Mesothelial cell of epicardium (in vitro differentiated cells): ENCODE measurements around the gene RSPH4A. TPM values are rescaled to one million over a fixed set of nuclear protein-coding genes. Genes with fewer than 3 reads are reported as not detected.

ENCODE experiments used
- DNase-seq, 2 experiments: peaks; one replicate each; pipeline ENCODE4 v3.0.0; 2021; ENCODE audit warnings: low spot score in 2 of 2; ENCODE audit not compliant: unreplicated experiment in 2 of 2
- H3K27ac Mint-ChIP-seq: 2 replicates; pipeline ENCODE4 v1.8.0; 2021; ENCODE audit warnings: mixed read lengths
- H3K27me3 Mint-ChIP-seq: 2 replicates; pipeline ENCODE4 v1.8.0; 2021; ENCODE audit warnings: low read depth, mixed read lengths
- H3K36me3 Mint-ChIP-seq: 2 replicates; pipeline ENCODE4 v1.8.0; 2021; ENCODE audit warnings: mixed read lengths
- H3K4me1 Mint-ChIP-seq: 2 replicates; pipeline ENCODE4 v1.8.0; 2021; ENCODE audit warnings: mixed read lengths
- H3K4me3 Mint-ChIP-seq: 2 replicates; pipeline ENCODE4 v1.8.0; 2021; ENCODE audit warnings: mild to moderate bottlenecking, moderate library complexity, mixed read lengths
- H3K9me3 Mint-ChIP-seq: 2 replicates; pipeline ENCODE4 v1.8.0; 2021; ENCODE audit warnings: mixed read lengths
- CTCF ChIP-seq: fragments of 200-600 bp; sonication (generic); IDR thresholded peaks from one replicate; pipeline ENCODE4 v1.5.0; 2021; ENCODE audit warnings: antibody characterized with exemption; ENCODE audit not compliant: unreplicated experiment
- total RNA-seq: library from RNA; stranded (reverse); gene quantifications from 3 replicates; pipeline ENCODE4 v1.2.1, GENCODE V29; 2021

The RSPH4A gene
- total RNA-seq, 1 donor from 2014 or later, result 0.78 TPM

DNA sequence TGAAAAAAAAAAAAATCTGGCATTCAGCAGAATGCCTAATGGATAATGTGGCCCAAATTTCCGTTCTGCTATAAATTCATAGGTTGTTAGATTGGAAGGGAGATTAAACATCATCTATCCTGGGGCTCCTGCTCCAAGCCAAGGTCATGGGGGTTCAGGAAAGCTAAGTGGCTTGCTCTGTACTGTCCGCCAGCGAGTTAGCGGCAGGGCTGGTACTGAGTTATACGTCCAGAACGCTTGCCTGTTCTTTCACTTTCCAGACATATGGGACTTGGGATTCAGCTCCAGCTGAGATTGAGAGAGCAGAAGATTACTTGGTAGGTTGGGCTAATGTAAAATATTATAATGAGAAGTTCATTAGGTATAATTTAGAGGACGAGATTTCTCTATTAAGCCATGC is 44.1 kb upstream of the RSPH4A start:
- no peak for DNase-seq
- Mint-ChIP-seq H3K9me3 (no peaks in the 10 kb centered on the region), H3K36me3 (peaks cover 12% of the 10 kb centered on the region), H3K4me3 (peak overlapping the region; percentile 95), H3K27me3 (no peaks in the 10 kb centered on the region), H3K27ac (peak overlapping the region; percentile 99), H3K4me1 (peaks cover 33% of the 10 kb centered on the region)
- no peak for TF ChIP-seq CTCF

- Mint-ChIP-seq H3K36me3 (peaks cover 13% of the 10 kb centered on the region), H3K4me3 (no peak overlapping the region), H3K9me3 (no peaks in the 10 kb centered on the region), H3K4me1 (peaks cover 29% of the 10 kb centered on the region), H3K27ac (no peak overlapping the region), H3K27me3 (no peaks in the 10 kb centered on the region)
- no peak for DNase-seq
- no peak for TF ChIP-seq CTCF
Measured at GRCh38 chr6:116575227-116575626, 41.1 kb upstream of the RSPH4A start.

DNA sequence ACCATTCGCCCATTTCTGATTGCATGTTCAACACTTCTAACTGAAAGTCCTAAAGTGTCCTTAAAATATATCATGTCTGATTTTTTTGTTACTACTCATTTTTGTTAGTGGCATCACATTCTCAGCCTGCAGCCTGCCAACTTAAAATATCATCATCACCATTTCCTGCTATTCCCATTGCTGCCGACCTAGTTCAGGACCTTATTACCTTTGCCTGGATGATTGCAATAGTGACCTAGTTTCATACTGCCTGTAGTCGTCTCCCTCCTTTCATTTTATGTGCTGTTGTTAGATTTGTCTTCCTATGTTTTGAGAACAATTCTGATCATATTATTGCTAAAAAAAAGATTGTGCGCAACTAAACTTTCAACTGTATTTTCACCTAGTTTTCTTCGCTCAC is 38.8 kb upstream of the RSPH4A start:
- DNase-seq, result no peak
- Mint-ChIP-seq H3K27ac (no peak overlapping the region), H3K4me1 (peaks cover 17% of the 10 kb centered on the region), H3K27me3 (no peaks in the 10 kb centered on the region), H3K9me3 (peaks cover 1% of the 10 kb centered on the region), H3K36me3 (peaks cover 19% of the 10 kb centered on the region), H3K4me3 (no peak overlapping the region)
- TF ChIP-seq CTCF, result no peak

DNA sequence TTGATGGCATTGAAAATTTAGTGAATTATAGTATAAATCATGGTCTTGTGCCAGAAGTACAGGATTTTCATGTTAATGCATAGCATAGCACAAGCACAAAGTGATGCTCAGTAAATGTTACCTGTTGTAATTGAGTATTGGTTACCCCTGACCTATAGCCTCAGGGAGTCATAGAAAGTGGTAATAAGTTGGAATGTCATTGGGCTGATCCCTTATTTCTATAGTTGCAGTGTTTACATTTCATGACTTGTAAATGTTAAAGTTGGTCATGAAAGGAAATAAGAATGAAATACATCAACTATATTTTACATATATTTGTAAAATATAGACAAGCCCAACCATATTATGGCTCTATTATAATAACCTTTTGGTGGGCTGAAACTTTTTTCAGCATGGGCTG is 37.9 kb upstream of the RSPH4A start:
- no peak for DNase-seq
- Mint-ChIP-seq H3K9me3 (peaks cover 4% of the 10 kb centered on the region), H3K27ac (no peak overlapping the region), H3K27me3 (no peaks in the 10 kb centered on the region), H3K4me3 (no peak overlapping the region), H3K36me3 (peaks cover 21% of the 10 kb centered on the region), H3K4me1 (peaks cover 9% of the 10 kb centered on the region)
- no peak for TF ChIP-seq CTCF

GRCh38 chr6:116579143-116579542 is 37.1 kb upstream of the RSPH4A start:
- peaks cover 18% of the 10 kb centered on the region for H3K36me3 Mint-ChIP-seq
- no peak for TF ChIP-seq CTCF
- DNase-seq, result no peak

DNA sequence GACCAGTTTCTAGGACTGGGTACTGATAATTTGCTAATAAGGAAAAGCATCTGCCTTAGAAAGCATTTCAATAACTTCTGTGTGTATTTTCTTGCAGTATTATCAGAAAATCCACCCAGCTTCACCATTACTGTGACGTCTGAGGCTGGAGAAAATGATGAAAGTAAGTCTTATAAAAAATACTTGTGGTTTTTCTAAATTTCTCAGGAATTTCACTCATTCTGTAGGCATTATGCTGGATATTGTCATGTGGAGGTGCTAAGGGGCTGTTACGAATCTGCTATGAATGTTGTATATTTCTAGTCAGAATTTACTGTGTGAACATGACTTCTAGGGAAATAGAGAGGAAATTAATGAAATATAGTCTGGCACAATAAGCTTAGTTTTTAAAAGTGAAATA is 36.1 kb upstream of the RSPH4A start:
- peaks cover 4% of the 10 kb centered on the region for H3K9me3 Mint-ChIP-seq
- no peak for TF ChIP-seq CTCF
- no peak for DNase-seq
- H3K36me3 Mint-ChIP-seq, result peaks cover 19% of the 10 kb centered on the region
- peaks cover 2% of the 10 kb centered on the region for H3K4me1 Mint-ChIP-seq
- H3K27me3 Mint-ChIP-seq, result no peaks in the 10 kb centered on the region
- peak overlapping the region; percentile 1 for H3K27ac Mint-ChIP-seq
- H3K4me3 Mint-ChIP-seq, result no peak overlapping the region

More at GRCh38 chr6:116579143-116579542, 37.1 kb upstream of the RSPH4A start:
- Mint-ChIP-seq H3K9me3 (peaks cover 4% of the 10 kb centered on the region), H3K4me3 (no peak overlapping the region), H3K27me3 (no peaks in the 10 kb centered on the region), H3K27ac (peak overlapping the region; percentile 14), H3K4me1 (peaks cover 2% of the 10 kb centered on the region)
